Muscle layer of duodenum (tissue), 2 donors: ENCODE measurements around the gene L3MBTL3.

Experiments used
- H3K27ac ChIP-seq: one replicate; pipeline ENCODE4 v1.7.0; 2013; ENCODE audit warnings: mild to moderate bottlenecking, low read length
- H3K27me3 ChIP-seq: one replicate; pipeline ENCODE4 v1.7.0; 2013; ENCODE audit warnings: low read depth, mild to moderate bottlenecking, control low read depth, low read length
- H3K36me3 ChIP-seq, 2 donors: one replicate each; pipeline ENCODE4 v1.7.0; 2013; ENCODE audit warnings: low read length in 2 of 2, control low read depth in 1 of 2, mild to moderate bottlenecking in 1 of 2; ENCODE audit not compliant: insufficient read depth in 2 of 2, control insufficient read depth in 1 of 2
- H3K4me1 ChIP-seq, 2 donors: one replicate each; pipeline ENCODE4 v1.7.0; 2013; ENCODE audit warnings: low read length in 2 of 2, mild to moderate bottlenecking in 2 of 2, control low read depth in 1 of 2, moderate library complexity in 1 of 2; ENCODE audit not compliant: insufficient read depth in 2 of 2, control insufficient read depth in 1 of 2
- H3K4me3 ChIP-seq, 2 donors: one replicate each; pipeline ENCODE4 v1.7.0; 2013; ENCODE audit warnings: low read length in 2 of 2, low read depth in 1 of 2, mild to moderate bottlenecking in 1 of 2
- H3K9me3 ChIP-seq, 2 donors: one replicate each; pipeline ENCODE4 v1.7.0; 2013; ENCODE audit warnings: low read length in 2 of 2, control low read depth in 1 of 2, mild to moderate bottlenecking in 1 of 2; ENCODE audit not compliant: control insufficient read depth in 1 of 2
- donor health status: healthy.

Gene L3MBTL3

DNA sequence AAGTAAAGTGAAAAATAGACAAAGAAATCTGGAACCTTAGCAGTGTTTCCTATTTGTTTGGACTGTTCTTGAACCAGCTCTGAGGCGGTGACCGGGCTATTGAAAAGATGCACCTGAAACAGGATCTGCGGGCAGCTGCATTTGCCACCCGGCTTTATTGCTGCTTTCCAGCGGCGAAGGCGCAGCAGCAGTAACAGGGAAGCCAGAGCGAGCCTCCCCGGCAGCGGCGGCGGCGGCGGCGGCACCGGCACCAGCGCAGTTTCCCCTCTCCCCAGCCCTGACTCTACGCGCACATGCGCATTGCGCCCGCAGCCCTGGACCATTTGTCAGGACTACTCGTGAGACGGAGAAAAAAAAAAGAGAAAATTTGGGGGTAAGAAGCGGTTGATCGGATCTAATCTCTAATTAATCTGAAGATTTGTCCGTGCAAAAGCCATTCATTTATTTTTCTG is at the start of gene L3MBTL3:
Gene L3MBTL3 (plus strand): TSS at position 290 of the 452 bp plus-strand sequence. CDS start 24,119 bp downstream, outside the sequence.
- Histone ChIP-seq H3K4me3 (peak within 1 kb of the TSS; percentile 86 to 99), H3K27me3 (no peaks in the 10 kb centered on the region), H3K4me1 (peaks cover 0 to 5% of the 10 kb centered on the region in 2 donors), H3K36me3 (no peaks in the 10 kb centered on the region), H3K27ac (peak within 1 kb of the TSS; percentile 89), H3K9me3 (no peaks in the 10 kb centered on the region)

DNA sequence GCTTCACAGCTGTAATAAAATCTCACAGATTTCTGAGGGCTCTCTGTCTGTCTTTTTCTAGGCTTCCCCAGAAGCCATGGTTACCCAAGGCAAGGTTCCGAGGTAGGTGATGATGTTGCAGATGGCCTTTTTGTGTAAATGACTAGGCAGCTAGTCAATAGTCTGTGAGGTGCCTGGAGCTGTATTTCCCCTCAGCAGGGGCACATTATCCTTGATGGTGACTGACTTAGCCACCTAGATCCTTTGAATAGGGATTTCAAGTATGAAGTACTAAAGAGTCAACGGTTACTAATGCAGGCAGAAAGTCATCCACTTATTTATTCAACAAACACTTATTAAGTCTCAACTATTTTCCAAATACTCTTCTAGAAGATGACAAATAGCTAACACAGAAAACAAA is 49.3 kb upstream of the L3MBTL3 start:
- H3K27me3 ChIP-seq: no peaks in the 10 kb centered on the region
- no peak overlapping the region for H3K27ac ChIP-seq
- no peaks in the 10 kb centered on the region for H3K36me3 ChIP-seq
- no peaks in the 10 kb centered on the region for H3K9me3 ChIP-seq
- no peak overlapping the region for H3K4me3 ChIP-seq
- no peaks in the 10 kb centered on the region for H3K4me1 ChIP-seq

DNA sequence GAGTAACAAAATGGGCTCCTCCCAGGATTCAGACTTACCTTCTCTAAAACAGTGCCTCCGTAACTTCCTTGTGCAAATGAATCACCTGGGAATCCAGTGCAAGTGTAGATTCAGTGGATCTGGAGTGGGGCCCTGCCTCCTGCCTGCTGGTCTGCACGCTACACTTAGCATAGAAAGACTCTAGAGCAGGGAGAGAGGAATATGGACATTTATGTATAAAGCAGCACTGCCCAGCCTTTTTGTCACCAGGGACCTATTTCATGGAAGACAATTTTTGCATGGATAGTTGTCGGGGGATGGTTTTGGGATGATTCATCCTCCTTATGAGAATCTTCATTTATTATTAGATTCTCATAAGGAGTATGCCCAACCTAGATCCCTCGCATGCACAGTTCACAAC is 42.3 kb upstream of the L3MBTL3 start:
- H3K9me3 ChIP-seq: peaks cover 4 to 6% of the 10 kb centered on the region in 2 donors
- H3K27me3 ChIP-seq: no peaks in the 10 kb centered on the region
- H3K4me3 ChIP-seq: no peak overlapping the region
- H3K4me1 ChIP-seq: no peaks in the 10 kb centered on the region
- no peak overlapping the region for H3K27ac ChIP-seq
- no peaks in the 10 kb centered on the region for H3K36me3 ChIP-seq

DNA sequence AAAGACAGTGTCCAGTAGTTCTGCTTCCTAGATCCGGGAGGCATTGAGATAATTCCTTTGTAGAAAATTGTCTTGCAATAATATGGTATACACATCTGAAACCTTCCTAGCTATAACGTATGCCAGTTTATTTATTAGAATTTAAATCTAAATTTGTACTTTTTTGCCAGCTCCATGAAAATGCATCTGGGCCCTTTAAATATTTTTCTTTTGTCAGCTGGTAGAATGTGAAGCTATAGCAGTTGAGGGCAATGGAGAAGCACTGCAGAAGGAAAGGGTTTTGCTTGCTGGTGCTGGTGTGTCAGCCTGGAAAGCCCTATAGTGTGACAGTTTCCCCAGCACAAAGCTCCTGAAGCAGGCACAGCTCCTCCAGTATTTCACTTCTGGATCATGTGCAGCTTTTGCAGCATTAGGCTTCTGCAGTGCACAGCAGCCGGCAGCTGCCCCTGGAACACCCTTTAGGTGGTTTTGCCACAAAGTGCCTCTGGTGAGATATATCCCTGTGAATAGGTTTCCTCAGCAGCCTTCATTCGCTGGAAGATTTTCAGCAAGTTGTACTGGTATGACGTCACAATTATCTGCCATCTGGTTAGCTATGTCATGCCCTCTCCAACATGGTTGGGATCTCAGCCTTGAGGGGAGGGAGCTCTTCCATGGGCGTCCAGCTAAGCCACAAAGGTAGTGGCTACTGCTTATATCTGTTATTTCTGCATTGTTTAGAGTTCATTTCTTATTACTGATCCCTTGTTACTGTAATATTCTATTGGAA is 40.0 kb upstream of the L3MBTL3 start:
- Histone ChIP-seq H3K4me1 (no peaks in the 10 kb centered on the region), H3K9me3 (peaks cover 4 to 6% of the 10 kb centered on the region in 2 donors), H3K4me3 (no peak overlapping the region), H3K27ac (no peak overlapping the region), H3K36me3 (no peaks in the 10 kb centered on the region), H3K27me3 (no peaks in the 10 kb centered on the region)

DNA sequence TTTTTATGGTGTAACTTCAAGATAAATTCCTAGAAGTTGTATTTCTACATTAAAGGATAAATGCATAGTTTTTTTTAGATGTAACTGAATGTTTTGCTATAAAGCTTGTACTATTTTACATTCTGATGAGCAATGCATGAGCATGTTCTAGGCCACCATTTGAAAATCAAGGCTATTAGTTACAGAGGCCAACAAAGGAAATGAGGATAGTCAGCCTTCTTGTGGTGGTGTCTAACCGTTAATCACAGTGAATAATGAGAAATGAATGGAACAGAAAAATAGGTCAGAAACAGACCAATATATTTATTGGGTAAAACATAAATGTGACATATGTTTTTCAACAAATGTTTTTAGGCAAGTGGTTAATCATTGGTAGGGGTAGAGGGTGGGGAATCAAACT is 37.6 kb upstream of the L3MBTL3 start:
- H3K9me3 ChIP-seq: peaks cover 4 to 6% of the 10 kb centered on the region in 2 donors

DNA sequence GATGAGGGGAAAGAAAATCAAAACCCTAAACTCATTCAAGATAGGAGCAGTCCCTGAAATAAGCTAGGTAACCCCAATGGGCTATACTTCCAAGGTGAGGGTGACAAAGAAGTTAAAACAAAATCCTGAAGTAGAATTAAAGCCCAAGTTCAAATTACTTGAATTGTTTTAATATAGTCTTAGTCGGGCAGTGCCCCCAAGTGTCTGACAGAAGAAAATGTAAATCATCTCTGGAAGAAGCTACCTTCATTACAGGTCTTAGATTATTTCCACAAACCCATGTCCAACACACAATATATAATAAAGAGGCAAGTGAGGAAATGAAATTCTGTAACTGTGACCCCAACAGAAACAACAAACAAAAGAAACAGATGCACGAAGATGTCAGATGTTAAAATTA is 36.8 kb upstream of the L3MBTL3 start:
- no peaks in the 10 kb centered on the region for H3K27me3 ChIP-seq

More for the DNA sequence above, 37.6 kb upstream of the L3MBTL3 start:
- Histone ChIP-seq H3K4me1 (no peaks in the 10 kb centered on the region), H3K27me3 (no peaks in the 10 kb centered on the region), H3K4me3 (no peak overlapping the region), H3K36me3 (no peaks in the 10 kb centered on the region), H3K27ac (no peak overlapping the region)

DNA sequence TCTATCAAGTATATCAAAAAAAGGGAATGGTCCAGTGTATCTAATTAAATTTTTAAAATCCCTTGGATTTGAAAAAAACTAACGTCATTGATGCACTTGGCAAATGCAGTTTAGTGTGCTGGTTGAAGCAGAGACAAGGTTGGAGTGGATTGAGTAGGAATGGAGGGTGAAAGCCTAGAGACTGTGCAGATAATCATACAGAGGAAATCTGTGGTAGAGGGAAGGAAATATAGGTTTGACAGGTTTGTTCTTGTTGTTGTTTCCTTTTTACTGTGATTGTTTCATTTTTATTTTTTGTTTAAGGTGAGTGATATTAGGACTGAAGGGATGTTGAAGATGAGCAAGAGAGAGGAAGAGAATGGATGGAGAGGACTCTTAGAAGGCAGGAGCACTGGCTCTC is 29.0 kb upstream of the L3MBTL3 start:
- Histone ChIP-seq H3K36me3 (no peaks in the 10 kb centered on the region), H3K27me3 (no peaks in the 10 kb centered on the region), H3K27ac (no peak overlapping the region), H3K4me3 (no peak overlapping the region), H3K9me3 (no peaks in the 10 kb centered on the region), H3K4me1 (no peaks in the 10 kb centered on the region)

More for the DNA sequence above, 36.8 kb upstream of the L3MBTL3 start:
- Histone ChIP-seq H3K4me3 (no peak overlapping the region), H3K9me3 (peaks cover 4 to 6% of the 10 kb centered on the region in 2 donors), H3K27ac (no peak overlapping the region), H3K36me3 (no peaks in the 10 kb centered on the region), H3K4me1 (no peaks in the 10 kb centered on the region)

DNA sequence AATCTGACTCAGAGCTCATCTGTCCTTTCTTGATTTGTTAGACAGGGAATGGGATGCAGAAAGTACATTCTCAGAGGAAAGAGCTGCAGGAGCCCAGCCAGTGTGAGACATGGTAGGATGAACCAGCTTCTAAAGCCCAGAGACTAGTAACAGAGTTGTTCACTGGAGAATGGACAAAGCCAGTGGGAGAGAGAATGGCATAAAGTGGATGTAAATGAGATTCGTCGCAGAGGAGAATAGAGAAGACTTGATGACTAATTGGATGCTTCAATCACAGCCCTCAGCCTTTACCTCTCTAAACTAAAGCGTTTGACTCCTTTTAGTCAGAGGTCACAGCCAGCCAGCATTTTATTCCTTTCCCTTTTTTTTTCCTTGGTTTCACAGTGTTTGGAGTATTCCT is 25.5 kb upstream of the L3MBTL3 start:
- no peak overlapping the region for H3K4me3 ChIP-seq
- H3K27me3 ChIP-seq: no peaks in the 10 kb centered on the region
- no peak overlapping the region for H3K27ac ChIP-seq
- H3K36me3 ChIP-seq: no peaks in the 10 kb centered on the region
- H3K4me1 ChIP-seq: no peaks in the 10 kb centered on the region
- no peaks in the 10 kb centered on the region for H3K9me3 ChIP-seq

DNA sequence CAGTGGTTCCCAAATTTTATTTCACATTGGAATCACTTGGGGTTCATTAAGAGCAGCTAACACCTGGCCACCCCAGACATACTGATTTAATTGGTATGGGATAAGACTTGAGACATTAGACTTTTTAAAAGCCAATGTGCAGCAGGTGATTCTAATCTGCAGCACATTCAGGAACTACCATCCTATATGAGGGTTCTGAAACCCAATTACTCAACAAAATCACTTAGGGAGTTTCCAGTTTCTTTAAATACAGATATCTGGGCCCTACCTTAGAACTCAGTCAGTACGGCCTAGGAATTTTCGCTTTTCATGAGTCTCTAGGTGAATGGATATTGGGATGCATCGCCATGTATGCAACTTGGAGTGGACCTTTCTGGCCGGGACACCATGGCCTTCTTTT is 24.0 kb upstream of the L3MBTL3 start:
- H3K9me3 ChIP-seq: no peaks in the 10 kb centered on the region
- no peaks in the 10 kb centered on the region for H3K36me3 ChIP-seq
- no peak overlapping the region for H3K4me3 ChIP-seq
- H3K27ac ChIP-seq: no peak overlapping the region
- no peaks in the 10 kb centered on the region for H3K4me1 ChIP-seq
- H3K27me3 ChIP-seq: no peaks in the 10 kb centered on the region

DNA sequence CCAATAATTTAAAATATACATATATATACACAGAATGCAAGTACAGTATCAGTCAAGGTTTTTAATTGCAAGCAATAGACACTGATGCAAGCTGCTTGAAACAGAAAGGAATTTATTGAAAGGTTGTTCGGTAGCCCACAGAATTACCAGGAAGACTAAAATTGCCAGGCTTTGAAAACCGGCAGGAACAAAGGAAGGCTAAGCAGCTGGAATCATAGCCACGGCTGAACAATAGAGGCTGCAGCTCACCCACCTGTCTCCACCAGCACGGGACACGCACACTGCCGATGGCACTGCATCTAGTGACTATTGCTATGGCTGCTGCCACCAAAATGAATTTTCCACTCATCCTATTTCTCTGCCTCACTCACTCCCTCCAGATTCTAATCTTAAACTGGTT is 22.0 kb upstream of the L3MBTL3 start:
- H3K27ac ChIP-seq: no peak overlapping the region
- no peaks in the 10 kb centered on the region for H3K4me1 ChIP-seq
- no peaks in the 10 kb centered on the region for H3K36me3 ChIP-seq
- no peaks in the 10 kb centered on the region for H3K9me3 ChIP-seq
- no peaks in the 10 kb centered on the region for H3K27me3 ChIP-seq
- no peak overlapping the region for H3K4me3 ChIP-seq

DNA sequence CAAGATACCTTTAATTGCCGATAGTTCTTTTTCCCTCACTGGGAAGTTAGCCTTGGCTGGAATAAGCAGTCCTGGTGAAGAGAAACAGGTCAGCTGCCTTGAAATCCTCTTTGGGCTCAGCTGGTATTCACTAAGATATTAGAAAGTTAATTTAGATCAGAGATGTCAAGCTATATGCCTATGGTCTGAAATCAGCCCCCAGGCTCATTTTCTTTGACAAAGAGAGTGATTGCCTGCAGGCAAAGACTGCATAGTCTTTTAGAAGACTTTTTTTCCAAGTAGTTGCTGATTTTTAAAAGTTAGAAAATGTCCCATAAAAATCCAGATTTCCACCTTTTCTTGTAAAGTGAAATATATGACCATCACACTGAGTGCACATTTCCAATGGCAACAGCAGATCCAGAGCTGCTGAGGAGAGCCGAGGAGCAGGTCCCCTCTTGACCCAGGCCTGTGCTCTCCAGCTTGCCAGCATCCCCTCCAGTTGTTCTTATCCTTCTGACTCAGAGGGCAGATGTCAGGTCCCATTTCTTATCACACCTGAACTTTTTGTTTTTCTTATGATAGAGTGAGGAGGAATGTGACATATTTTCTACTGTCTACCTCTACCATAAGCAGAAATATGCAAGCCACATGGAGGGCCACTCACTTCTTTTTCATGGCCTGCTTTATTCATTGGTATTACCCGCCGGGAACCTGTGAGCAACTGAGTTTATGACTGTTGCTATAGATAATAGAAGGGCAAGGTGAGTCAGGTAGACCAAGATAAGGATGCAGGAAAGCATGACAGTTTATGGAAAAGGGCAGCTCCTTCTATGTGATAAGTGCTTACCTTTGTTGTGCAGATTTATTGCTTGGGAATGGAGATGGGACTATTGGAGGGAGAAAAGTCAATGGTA is 17.6 kb upstream of the L3MBTL3 start:
- Histone ChIP-seq H3K27me3 (no peaks in the 10 kb centered on the region), H3K27ac (no peak overlapping the region), H3K9me3 (no peaks in the 10 kb centered on the region), H3K4me3 (no peak overlapping the region), H3K36me3 (no peaks in the 10 kb centered on the region), H3K4me1 (no peaks in the 10 kb centered on the region)
